SK-N-SH treated with all-trans-retinoic acid at 6 μM for 48 hours (cell line): ENCODE results near the gene CCDC40.

Source experiments
- ARNTL ChIP-seq: fragments of 450-650 bp; formaldehyde crosslinking; IDR thresholded peaks from 2 replicates; pipeline ENCODE4 v1.5.0; 2020; ENCODE audit warnings: low read depth, mild to moderate bottlenecking, moderate library complexity, borderline replicate concordance
- CREB5 ChIP-seq: fragments of 250-450 bp; sonication (Bioruptor Pico); IDR thresholded peaks from 2 replicates; pipeline ENCODE4 v1.5.1; 2020; ENCODE audit warnings: low read depth, mild to moderate bottlenecking, moderate library complexity
- CSDC2 ChIP-seq: fragments of 250-450 bp; sonication (Bioruptor Pico); IDR thresholded peaks from 2 replicates; pipeline ENCODE4 v1.5.0; 2020; ENCODE audit warnings: mild to moderate bottlenecking, moderate library complexity
- ESRRG ChIP-seq: fragments of 250-450 bp; sonication (Bioruptor Pico); IDR thresholded peaks from 2 replicates; pipeline ENCODE4 v1.6.1; 2021; ENCODE audit warnings: mild to moderate bottlenecking
- PATZ1 ChIP-seq: fragments of 250-450 bp; sonication (Bioruptor Pico); IDR thresholded peaks from 2 replicates; pipeline ENCODE4 v1.8.0; 2020; ENCODE audit warnings: mild to moderate bottlenecking, moderate library complexity, borderline replicate concordance
- POU6F1 ChIP-seq: fragments of 250-450 bp; sonication (Bioruptor Pico); IDR thresholded peaks from 2 replicates; pipeline ENCODE4 v1.8.0; 2021; ENCODE audit warnings: low read depth, mild to moderate bottlenecking, moderate library complexity, borderline replicate concordance
- PPARA ChIP-seq: fragments of 250-450 bp; sonication (Bioruptor Pico); IDR thresholded peaks from 2 replicates; pipeline ENCODE4 v1.5.0; 2020; ENCODE audit warnings: mild to moderate bottlenecking, borderline replicate concordance
- RARB ChIP-seq: fragments of 250-450 bp; sonication (Bioruptor Pico); IDR thresholded peaks from 2 replicates; pipeline ENCODE4 v1.8.0; 2021; ENCODE audit warnings: mild to moderate bottlenecking, moderate library complexity
- TCF4 ChIP-seq: fragments of 250-450 bp; sonication (Bioruptor Pico); IDR thresholded peaks from 2 replicates; pipeline ENCODE4 v1.8.0; 2021; ENCODE audit warnings: mild to moderate bottlenecking, moderate library complexity, borderline replicate concordance
- ZFP3 ChIP-seq: fragments of 250-450 bp; sonication (Bioruptor Pico); IDR thresholded peaks from 2 replicates; pipeline ENCODE4 v1.5.0; 2020; ENCODE audit warnings: mild to moderate bottlenecking, moderate library complexity

GRCh38 chr17:79987935-79988184, 48.6 kb upstream of the CCDC40 start:
- no peak for TF ChIP-seq PATZ1 (CRISPR knock-in tag)
- no peak for TF ChIP-seq ESRRG (CRISPR knock-in tag)
- TF ChIP-seq CREB5, result no peak
- no peak for TF ChIP-seq POU6F1 (CRISPR knock-in tag)
- TF ChIP-seq PPARA (CRISPR knock-in tag), result no peak
- TF ChIP-seq TCF4, result no peak
- TF ChIP-seq ARNTL (CRISPR knock-in tag), result no peak
- TF ChIP-seq CSDC2, result no peak
- no peak for TF ChIP-seq ZFP3 (CRISPR knock-in tag)
- no peak for TF ChIP-seq RARB (CRISPR knock-in tag)
